Neutrophil (primary cell): ENCODE data around the gene ABCC11.
A peak's percentile ranks its signal among the peaks of the same experiment; 100 is the strongest.
"Not testable (repeated sequence)": the region's sequence is repeated elsewhere in the genome, so short reads cannot be mapped to it uniquely, and the experiment has no call there.

Experiments used
- H3K27ac ChIP-seq: fragments of 200-600 bp; sonication (generic); 2 replicates; pipeline ENCODE4 v1.5.1; 2016; ENCODE audit warnings: mild to moderate bottlenecking, moderate library complexity
- H3K27me3 ChIP-seq: fragments of 200-600 bp; sonication (generic); 2 replicates; pipeline ENCODE4 v1.6.0; 2016; ENCODE audit warnings: mild to moderate bottlenecking
- H3K36me3 ChIP-seq: fragments of 200-600 bp; sonication (generic); 2 replicates; pipeline ENCODE4 v1.5.1; 2017
- H3K4me1 ChIP-seq, 2 experiments: fragments of 200-600 bp in 1 of 2; sonication (generic) in 1 of 2; 1 replicate in 1 of 2; 2 replicates in 1 of 2; pipeline versions ENCODE4 v1.5.1 to v1.6.1; 2013 to 2016; ENCODE audit warnings: low read depth in 1 of 2, low read length in 1 of 2, mild to moderate bottlenecking in 1 of 2, moderate library complexity in 1 of 2; ENCODE audit not compliant: control insufficient read depth in 1 of 2, insufficient read depth in 1 of 2
- H3K4me3 ChIP-seq, 2 experiments: fragments of 200-600 bp in 1 of 2; sonication (generic) in 1 of 2; 1 replicate in 1 of 2; 2 replicates in 1 of 2; pipeline ENCODE4 v1.5.1; 2013 to 2016; ENCODE audit warnings: low read depth in 1 of 2, low read length in 1 of 2, mild to moderate bottlenecking in 1 of 2, moderate library complexity in 1 of 2
- H3K9me3 ChIP-seq: fragments of 200-600 bp; sonication (generic); 2 replicates; pipeline ENCODE4 v1.5.1; 2016
- TF ChIP-seq, protein P1 (sequence below): fragments of 200-600 bp; sonication (generic); IDR thresholded peaks from 2 replicates; pipeline ENCODE4 v1.5.1; 2016; ENCODE audit warnings: antibody characterized with exemption

The ABCC11 gene

DNA sequence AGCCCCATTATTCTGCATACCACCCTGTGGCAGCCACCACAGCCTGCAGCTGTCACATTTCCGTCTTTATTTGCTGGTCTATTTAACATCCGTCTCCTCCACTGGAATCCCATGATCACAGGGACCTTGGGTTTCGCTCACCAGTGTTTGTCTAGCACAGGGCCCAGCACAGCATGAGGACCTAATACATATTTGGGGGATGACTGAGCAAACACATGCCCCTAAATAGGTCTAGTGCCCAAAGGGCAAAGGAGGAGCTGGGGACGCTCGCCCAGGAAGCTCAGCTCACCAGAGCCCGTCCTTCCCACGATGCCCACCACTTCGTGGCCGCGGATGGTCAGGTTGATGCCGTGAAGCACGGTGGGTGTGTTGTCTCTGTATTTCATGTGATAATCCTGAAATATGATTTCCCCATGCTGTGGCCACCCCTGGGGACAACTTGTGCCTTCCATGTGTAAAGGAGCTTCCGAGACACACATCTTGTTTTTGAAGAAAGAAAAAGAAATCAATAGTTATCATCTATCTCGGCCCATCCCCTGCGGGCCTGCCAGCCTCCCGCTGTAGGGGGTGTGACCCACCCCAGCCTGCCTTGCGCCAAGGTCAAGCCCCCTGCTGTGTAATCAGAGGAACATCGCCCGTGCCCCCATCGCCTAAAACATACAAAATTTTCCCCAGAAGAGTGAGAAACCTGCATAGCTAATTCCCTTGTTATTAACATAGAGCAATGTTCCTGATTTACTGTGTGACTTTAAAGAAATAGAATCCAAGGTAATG, 70.5 kb downstream of the ABCC11 start:
- H3K9me3 ChIP-seq: no peaks in the 10 kb centered on the region
- no peaks in the 10 kb centered on the region for H3K27me3 ChIP-seq
- H3K27ac ChIP-seq: no peak overlapping the region
- H3K4me3 ChIP-seq: no peak overlapping the region
- TF ChIP-seq, protein P1, sequence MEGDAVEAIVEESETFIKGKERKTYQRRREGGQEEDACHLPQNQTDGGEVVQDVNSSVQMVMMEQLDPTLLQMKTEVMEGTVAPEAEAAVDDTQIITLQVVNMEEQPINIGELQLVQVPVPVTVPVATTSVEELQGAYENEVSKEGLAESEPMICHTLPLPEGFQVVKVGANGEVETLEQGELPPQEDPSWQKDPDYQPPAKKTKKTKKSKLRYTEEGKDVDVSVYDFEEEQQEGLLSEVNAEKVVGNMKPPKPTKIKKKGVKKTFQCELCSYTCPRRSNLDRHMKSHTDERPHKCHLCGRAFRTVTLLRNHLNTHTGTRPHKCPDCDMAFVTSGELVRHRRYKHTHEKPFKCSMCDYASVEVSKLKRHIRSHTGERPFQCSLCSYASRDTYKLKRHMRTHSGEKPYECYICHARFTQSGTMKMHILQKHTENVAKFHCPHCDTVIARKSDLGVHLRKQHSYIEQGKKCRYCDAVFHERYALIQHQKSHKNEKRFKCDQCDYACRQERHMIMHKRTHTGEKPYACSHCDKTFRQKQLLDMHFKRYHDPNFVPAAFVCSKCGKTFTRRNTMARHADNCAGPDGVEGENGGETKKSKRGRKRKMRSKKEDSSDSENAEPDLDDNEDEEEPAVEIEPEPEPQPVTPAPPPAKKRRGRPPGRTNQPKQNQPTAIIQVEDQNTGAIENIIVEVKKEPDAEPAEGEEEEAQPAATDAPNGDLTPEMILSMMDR: no peak
- H3K36me3 ChIP-seq: no peaks in the 10 kb centered on the region
- no peaks in the 10 kb centered on the region for H3K4me1 ChIP-seq

GRCh38 chr16:48173889-48174288, 73.5 kb downstream of the ABCC11 start:
- H3K27ac ChIP-seq: no peak overlapping the region

DNA sequence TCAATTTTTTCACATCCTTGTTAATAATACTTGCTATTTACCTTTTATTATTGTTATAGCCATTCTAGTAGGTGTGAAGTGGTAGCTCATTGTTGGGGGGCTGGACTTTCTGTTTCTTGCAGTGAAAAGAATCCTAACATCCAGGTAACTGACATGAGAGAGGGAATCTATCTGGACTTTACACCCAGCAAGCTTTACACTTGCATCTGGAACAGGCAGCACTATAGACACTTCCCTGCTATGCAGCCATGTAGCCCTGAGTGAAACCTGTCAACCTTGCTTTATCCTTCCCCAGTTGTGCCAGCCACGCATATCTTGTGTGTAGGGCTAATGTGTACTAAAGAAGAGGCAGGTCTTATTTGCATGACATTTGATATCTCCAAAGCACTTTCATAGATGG, 74.7 kb downstream of the ABCC11 start:
- Histone ChIP-seq H3K36me3 (no peaks in the 10 kb centered on the region), H3K9me3 (no peaks in the 10 kb centered on the region), H3K4me3 (no peak overlapping the region), H3K27ac (no peak overlapping the region), H3K4me1 (peaks cover 25 to 33% of the 10 kb centered on the region in 2 experiments), H3K27me3 (no peaks in the 10 kb centered on the region)
- TF ChIP-seq, protein P1: no peak

More at GRCh38 chr16:48173889-48174288, 73.5 kb downstream of the ABCC11 start:
- Histone ChIP-seq H3K9me3 (no peaks in the 10 kb centered on the region), H3K27me3 (no peaks in the 10 kb centered on the region), H3K36me3 (no peaks in the 10 kb centered on the region), H3K4me1 (peaks cover 13 to 21% of the 10 kb centered on the region in 2 experiments), H3K4me3 (no peak overlapping the region)
- TF ChIP-seq, protein P1: no peak

DNA sequence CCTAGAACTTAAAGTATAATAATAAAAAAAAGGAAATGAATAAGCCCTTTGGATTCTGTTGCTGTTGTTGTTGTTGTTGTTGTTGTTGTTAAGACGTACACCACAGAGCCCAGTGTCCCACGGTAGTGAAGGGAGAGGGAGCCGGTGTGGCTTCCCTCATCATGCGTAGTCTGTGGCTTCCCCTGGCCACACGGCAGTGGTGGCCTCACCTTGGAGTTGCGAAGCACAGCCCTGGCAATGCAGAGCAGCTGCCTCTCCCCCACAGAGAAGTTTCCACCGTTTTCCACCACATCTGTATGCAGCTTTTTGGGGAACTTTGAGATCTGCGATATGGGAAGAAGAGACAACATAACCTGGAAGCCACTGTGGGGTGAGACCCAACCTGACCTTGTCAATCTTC, 77.4 kb downstream of the ABCC11 start:
- Histone ChIP-seq H3K9me3 (no peaks in the 10 kb centered on the region), H3K36me3 (no peaks in the 10 kb centered on the region), H3K4me3 (no peak overlapping the region), H3K27me3 (no peaks in the 10 kb centered on the region), H3K4me1 (peaks cover 53 to 61% of the 10 kb centered on the region in 2 experiments), H3K27ac (peak overlapping the region; percentile 62)
- TF ChIP-seq, protein P1: no peak

DNA sequence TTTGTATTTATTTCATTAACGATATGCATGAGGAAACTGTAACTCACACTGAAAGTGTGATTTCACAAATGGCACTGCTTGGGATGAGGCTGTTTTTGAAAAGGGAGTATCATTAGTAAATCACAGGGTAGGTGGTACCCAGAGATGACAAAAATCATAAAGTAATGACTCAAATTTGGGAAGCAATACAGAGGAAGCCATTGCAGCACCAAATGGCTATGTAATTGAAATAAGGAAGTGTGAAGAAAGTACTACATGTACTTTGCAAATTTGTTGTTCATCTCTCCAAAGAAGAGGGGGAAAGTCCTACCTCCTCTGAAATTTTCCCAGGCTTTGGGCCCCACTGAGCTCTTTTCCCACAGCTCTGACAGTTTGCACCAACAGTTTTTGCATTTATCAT, 79.3 kb downstream of the ABCC11 start:
- H3K27me3 ChIP-seq: no peaks in the 10 kb centered on the region
- no peaks in the 10 kb centered on the region for H3K36me3 ChIP-seq
- H3K9me3 ChIP-seq: no peaks in the 10 kb centered on the region
- H3K4me1 ChIP-seq: peaks cover 55 to 65% of the 10 kb centered on the region in 2 experiments
- H3K4me3 ChIP-seq: peak overlapping the region in 1 of 2 experiments; percentile 11
- TF ChIP-seq, protein P1: no peak
- H3K27ac ChIP-seq: peak overlapping the region; percentile 78

DNA sequence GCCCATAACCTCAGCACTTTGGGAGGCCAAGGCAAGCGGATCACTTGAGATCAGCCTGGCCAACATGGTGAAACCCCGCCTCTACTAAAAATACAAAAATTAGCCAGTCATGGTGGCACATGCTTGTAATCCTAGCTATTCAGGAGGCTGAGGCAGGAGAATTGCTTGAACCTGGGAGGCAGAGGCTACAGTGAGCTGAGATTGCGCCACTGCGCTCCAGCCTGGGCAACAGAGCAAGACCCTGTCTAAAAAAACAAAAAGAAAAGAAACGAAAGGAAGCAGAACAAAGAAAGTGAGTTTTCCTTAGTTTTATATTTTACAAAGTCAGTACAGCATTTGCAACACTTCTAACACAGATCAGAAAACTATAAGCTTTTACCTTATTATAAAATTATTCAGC, 80.7 kb downstream of the ABCC11 start:
- not testable (repeated sequence) for H3K9me3 ChIP-seq, H3K27me3 ChIP-seq, H3K36me3 ChIP-seq, H3K4me3 ChIP-seq
- Histone ChIP-seq H3K27ac (peak overlapping the region; percentile 78), H3K4me1 (peaks cover 55 to 65% of the 10 kb centered on the region in 2 experiments)
